Central memory CD4-positive, alpha-beta T cell (primary cell): Measurements from ENCODE around the gene USP32.

Source experiments
- DNase-seq: peaks from one replicate; pipeline ENCODE4 v3.0.0; 2022

USP32 gene

GRCh38 chr17:60170835-60171752 lies 220.8 kb downstream of the USP32 start:
- no peak for DNase-seq

- no peak for DNase-seq
These were observed 221.8 kb downstream of the USP32 start for GRCh38 chr17:60169921-60170817.

- no peak for DNase-seq
These were observed 223.3 kb downstream of the USP32 start for GRCh38 chr17:60168654-60169053.

GRCh38 chr17:60167065-60167741 lies 224.7 kb downstream of the USP32 start:
- DNase-seq = no peak

GRCh38 chr17:60165971-60166370 lies 226.0 kb downstream of the USP32 start:
- no peak for DNase-seq

- no peak for DNase-seq
These were observed 226.7 kb downstream of the USP32 start for GRCh38 chr17:60165223-60165622.

- no peak for DNase-seq
These were observed 227.2 kb downstream of the USP32 start for GRCh38 chr17:60164697-60165096.

- DNase-seq = no peak
These were observed 227.8 kb downstream of the USP32 start for GRCh38 chr17:60164164-60164563.

GRCh38 chr17:60163108-60163784 lies 228.7 kb downstream of the USP32 start:
- no peak for DNase-seq

GRCh38 chr17:60161598-60162330 lies 230.2 kb downstream of the USP32 start:
- DNase-seq = no peak

- DNase-seq = no peak
These were observed 231.0 kb downstream of the USP32 start for GRCh38 chr17:60160829-60161501.

GRCh38 chr17:60159479-60159866 lies 232.5 kb downstream of the USP32 start:
- no peak for DNase-seq

GRCh38 chr17:60158751-60159478 lies 233.0 kb downstream of the USP32 start:
- DNase-seq = no peak

GRCh38 chr17:60157487-60158040 lies 234.4 kb downstream of the USP32 start:
- no peak for DNase-seq

- DNase-seq = no peak
These were observed 235.2 kb downstream of the USP32 start for GRCh38 chr17:60156746-60157145.

GRCh38 chr17:60155815-60156214 lies 236.1 kb downstream of the USP32 start:
- no peak for DNase-seq

- DNase-seq = no peak
These were observed 236.5 kb downstream of the USP32 start for GRCh38 chr17:60155427-60155814.

- no peak for DNase-seq
These were observed 237.1 kb downstream of the USP32 start for GRCh38 chr17:60154616-60155426.
